ENCODE measurements around the gene PCGF3.

GRCh38 chr4:791252-791897, 85.7 kb downstream of the PCGF3 start:
- TF ChIP-seq CTCF (IDR thresholded peaks at IDR 0.05) (no peak), POLR2A (IDR thresholded peaks at IDR 0.05) (no peak)
